HCT116 (cell line): ENCODE data around the gene LMOD1. TPM values are rescaled to one million over a fixed set of nuclear protein-coding genes. Genes with fewer than 3 reads are reported as not detected.
A peak's percentile ranks its signal among the peaks of the same experiment; 100 is the strongest.

ENCODE experiments used
- ATAC-seq: fragments of 200-7000 bp; cut with Tn5 transposase; 2 replicates; pipeline ENCODE4 v1.9.1; 2020; ENCODE audit warnings: mild to moderate bottlenecking, moderate library complexity
- BruUV-seq: library from RNA; stranded (reverse); fragments of 400-500 nt; replicated peaks from 2 replicates; lab custom pipeline; 2021; lab: Mats Ljungman, UMichigan
- CTCF ChIA-PET: fragments of 300-600 bp; sonication (Branson Sonifier 250); formaldehyde crosslinking; loops from one replicate; lab custom pipeline; 2021; ENCODE audit warnings: antibody characterized with exemption; lab: Charles Lee
- POLR2A ChIA-PET: fragments of 300-600, 350-600 bp; sonication (Branson Sonifier 250); formaldehyde crosslinking; loops from one replicate; lab custom pipeline; 2021; ENCODE audit warnings: antibody characterized with exemption; lab: Charles Lee
- RAD21 ChIA-PET, 2 experiments: fragments of 300-600 bp; sonication (Branson Sonifier 250); formaldehyde crosslinking; loops; one replicate each; lab custom pipeline; 2023; ENCODE audit warnings: low total read pairs in 2 of 2; ENCODE audit not compliant: uncharacterized antibody in 2 of 2, unreplicated experiment in 2 of 2, low non-redundant PET in 1 of 2; lab: Charles Lee
- DNase-seq: peaks from one replicate; pipeline ENCODE4 v3.0.0-alpha.2; 2010; ENCODE audit warnings: low read depth, low spot score
- H2AFZ ChIP-seq: fragments of 200-600 bp; shearing (Covaris generic), sonication (generic); 2 replicates; pipeline ENCODE4 v1.6.1; 2017; ENCODE audit warnings: low read depth, mixed run types, mixed read lengths, antibody characterized with exemption, low read length; ENCODE audit not compliant: poor library complexity, severe bottlenecking
- H3K27ac ChIP-seq: 2 replicates; pipeline ENCODE4 v1.5.1; 2012; ENCODE audit warnings: low read depth, low read length
- H3K27me3 ChIP-seq: fragments of 200-600 bp; sonication (generic); 2 replicates; pipeline ENCODE4 v1.6.1; 2016; ENCODE audit warnings: mixed run types, low read length, mixed read lengths; ENCODE audit not compliant: insufficient read depth
- H3K36me3 ChIP-seq, 2 experiments: fragments of 200-500 bp in 1 of 2; fragments of 200-600 bp in 1 of 2; sonication (Bioruptor generic) in 1 of 2; sonication (generic) in 1 of 2; 2 replicates each; pipeline versions ENCODE4 v1.5.1 to v1.6.1; 2014 to 2016; ENCODE audit warnings: low read length in 2 of 2, inconsistent platforms in 1 of 2, mixed read lengths in 1 of 2, mixed run types in 1 of 2; ENCODE audit not compliant: insufficient read depth in 2 of 2, control insufficient read depth in 1 of 2
- H3K4me1 ChIP-seq, 2 experiments: fragments of 200-600 bp in 1 of 2; sonication (generic) in 1 of 2; 2 replicates each; pipeline versions ENCODE4 v1.5.1 to v1.6.1; 2012 to 2017; ENCODE audit warnings: low read length in 2 of 2, inconsistent platforms in 1 of 2, mild to moderate bottlenecking in 1 of 2, mixed read lengths in 1 of 2, mixed run types in 1 of 2, moderate library complexity in 1 of 2; ENCODE audit not compliant: insufficient read depth in 2 of 2, control insufficient read depth in 1 of 2
- H3K4me2 ChIP-seq: fragments of 200-600 bp; sonication (generic); 2 replicates; pipeline ENCODE4 v1.6.1; 2017; ENCODE audit warnings: mixed run types, low read length, mixed read lengths
- H3K4me3 ChIP-seq, 2 experiments: fragments of 200-600 bp in 1 of 2; sonication (generic) in 1 of 2; replicated peaks in 1 of 2; 2 replicates each; pipeline ENCODE4 v1.5.1; 2011 to 2016; ENCODE audit warnings: low read length in 2 of 2, control low read depth in 1 of 2, low read depth in 1 of 2, mild to moderate bottlenecking in 1 of 2, mixed read lengths in 1 of 2, mixed run types in 1 of 2
- H3K79me2 ChIP-seq: fragments of 200-600 bp; sonication (generic); 2 replicates; pipeline ENCODE4 v1.6.1; 2017; ENCODE audit warnings: mild to moderate bottlenecking, mixed run types, low read length, moderate library complexity, mixed read lengths; ENCODE audit not compliant: insufficient read depth
- H3K9ac ChIP-seq: fragments of 200-600 bp; sonication (generic); 2 replicates; pipeline ENCODE4 v1.6.1; 2016; ENCODE audit warnings: low read length, mixed read lengths
- H3K9me2 ChIP-seq: fragments of 200-600 bp; sonication (generic), shearing (Covaris generic); 2 replicates; pipeline ENCODE4 v1.6.1; 2017; ENCODE audit warnings: mixed run types, mild to moderate bottlenecking, moderate library complexity; ENCODE audit not compliant: insufficient read depth
- H3K9me3 ChIP-seq, 2 experiments: fragments of 200-500 bp in 1 of 2; fragments of 200-600 bp in 1 of 2; sonication (Bioruptor generic) in 1 of 2; sonication (generic) in 1 of 2; 2 replicates each; pipeline ENCODE4 v1.6.1; 2014 to 2017; ENCODE audit warnings: low read length in 2 of 2, mixed read lengths in 2 of 2, inconsistent platforms in 1 of 2, low read depth in 1 of 2, mild to moderate bottlenecking in 1 of 2, mixed run types in 1 of 2, moderate library complexity in 1 of 2; ENCODE audit not compliant: control insufficient read depth in 1 of 2, insufficient read depth in 1 of 2
- H4K20me1 ChIP-seq: fragments of 200-600 bp; sonication (generic), shearing (Covaris generic); 2 replicates; pipeline ENCODE4 v1.6.1; 2017; ENCODE audit warnings: mixed run types, mild to moderate bottlenecking, moderate library complexity; ENCODE audit not compliant: insufficient read depth
- CBX3 ChIP-seq: IDR thresholded peaks from 2 replicates; pipeline ENCODE4 v1.6.1; 2012; ENCODE audit warnings: low read depth
- EZH2 ChIP-seq: fragments of 200-600 bp; sonication (generic); IDR thresholded peaks from 2 replicates; pipeline ENCODE4 v1.6.1; 2017; ENCODE audit warnings: antibody characterized with exemption, mixed run types
- FOSL1 ChIP-seq: IDR thresholded peaks from 2 replicates; pipeline ENCODE4 v1.6.1; 2012; ENCODE audit warnings: low read depth
- POLR2A ChIP-seq: IDR thresholded peaks from 2 replicates; pipeline ENCODE4 v1.7.0; 2011; ENCODE audit warnings: borderline replicate concordance; ENCODE audit not compliant: insufficient read depth, insufficient read length; ENCODE audit errors: extremely low read depth
- SIN3A ChIP-seq: IDR thresholded peaks from 2 replicates; pipeline ENCODE4 v1.6.1; 2012; ENCODE audit warnings: low read depth
- SRF ChIP-seq: IDR thresholded peaks from 2 replicates; pipeline ENCODE4 v1.6.1; 2012; ENCODE audit warnings: low read depth
- YY1 ChIP-seq: IDR thresholded peaks from 2 replicates; pipeline ENCODE4 v1.6.1; 2011; ENCODE audit warnings: low read length, low read depth, moderate library complexity, mild to moderate bottlenecking; ENCODE audit not compliant: insufficient replicate concordance; ENCODE audit errors: extremely low read depth
- intact Hi-C: fragments of 100-400 bp; cut with micrococcal nuclease; formaldehyde crosslinking; loops from 2 replicates; pipeline ENCODE4 v1.10.0; 2022
- total RNA-seq: library from RNA; stranded (reverse); gene quantifications from one replicate; pipeline ENCODE4 v1.2.1, GENCODE V29; 2021; ENCODE audit not compliant: unreplicated experiment
- TF ChIP-seq, protein P1 (sequence below): IDR thresholded peaks from 2 replicates; pipeline ENCODE4 v1.6.1; 2012
- TF ChIP-seq, protein P2 (sequence below): IDR thresholded peaks from 2 replicates; pipeline ENCODE4 v1.6.1; 2012
- TF ChIP-seq, protein P3 (sequence below), 3 experiments: fragments of 200-600 bp in 1 of 3; sonication (generic) in 1 of 3; IDR thresholded peaks in 2 of 3; conservative IDR thresholded peaks in 1 of 3; 2 replicates each; pipeline ENCODE4 v1.5.1; 2012 to 2017; ENCODE audit warnings: low read depth in 2 of 3, low read length in 2 of 3, antibody characterized with exemption in 1 of 3, borderline replicate concordance in 1 of 3, control low read depth in 1 of 3, mild to moderate bottlenecking in 1 of 3, mixed read lengths in 1 of 3, mixed run types in 1 of 3, moderate library complexity in 1 of 3; ENCODE audit not compliant: insufficient read depth in 1 of 3

LMOD1 gene
- total RNA-seq, 1 experiment from 2014 or later: 0.12 TPM

DNA sequence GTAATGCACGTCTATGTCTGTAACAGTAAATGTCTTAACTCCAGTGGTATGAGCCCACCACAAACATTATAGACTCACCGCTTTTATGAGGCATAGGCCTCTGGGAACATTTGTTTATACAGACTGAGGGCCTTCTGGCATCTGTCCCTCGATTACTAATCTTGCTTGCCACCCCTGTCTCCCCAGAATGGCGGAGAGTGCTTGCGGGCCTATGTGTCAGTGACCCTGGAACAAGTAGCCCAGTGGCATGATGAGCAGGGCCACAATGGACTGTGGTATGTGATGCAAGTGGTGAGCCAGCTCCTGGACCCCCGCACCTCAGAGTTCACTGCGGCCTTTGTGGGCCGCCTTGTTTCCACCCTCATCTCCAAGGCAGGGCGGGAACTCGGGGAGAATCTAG lies 76.0 kb downstream of the LMOD1 start:
- Histone ChIP-seq H3K36me3 (peaks cover 64 to 74% of the 10 kb centered on the region in 2 experiments; a peak in 3 of 4 replicates), H4K20me1 (no peaks in the 10 kb centered on the region), H3K4me3 (no peak overlapping the region), H3K9me2 (no peaks in the 10 kb centered on the region), H3K9me3 (no peaks in the 10 kb centered on the region), H3K4me2 (no peak overlapping the region), H3K27ac (no peak overlapping the region), H3K27me3 (no peaks in the 10 kb centered on the region), H3K9ac (no peak overlapping the region), H3K79me2 (no peaks in the 10 kb centered on the region), H3K4me1 (no peaks in the 10 kb centered on the region), H2AFZ (no peak overlapping the region)
- no TSS peak for BruUV-seq
- TF ChIP-seq SIN3A: no peak
- no peak for TF ChIP-seq CBX3
- TF ChIP-seq, protein P1, sequence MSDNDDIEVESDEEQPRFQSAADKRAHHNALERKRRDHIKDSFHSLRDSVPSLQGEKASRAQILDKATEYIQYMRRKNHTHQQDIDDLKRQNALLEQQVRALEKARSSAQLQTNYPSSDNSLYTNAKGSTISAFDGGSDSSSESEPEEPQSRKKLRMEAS: no peak
- TF ChIP-seq EZH2: no peak
- TF ChIP-seq, protein P2, sequence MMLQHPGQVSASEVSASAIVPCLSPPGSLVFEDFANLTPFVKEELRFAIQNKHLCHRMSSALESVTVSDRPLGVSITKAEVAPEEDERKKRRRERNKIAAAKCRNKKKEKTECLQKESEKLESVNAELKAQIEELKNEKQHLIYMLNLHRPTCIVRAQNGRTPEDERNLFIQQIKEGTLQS: no peak
- TF ChIP-seq SRF: no peak
- DNase-seq (no peak), ATAC-seq (no peak)
- intact Hi-C loops: no loop called here
- RAD21 ChIA-PET: no interaction called here
- CTCF ChIA-PET: no interaction called here
- POLR2A ChIA-PET: no interaction called here

DNA sequence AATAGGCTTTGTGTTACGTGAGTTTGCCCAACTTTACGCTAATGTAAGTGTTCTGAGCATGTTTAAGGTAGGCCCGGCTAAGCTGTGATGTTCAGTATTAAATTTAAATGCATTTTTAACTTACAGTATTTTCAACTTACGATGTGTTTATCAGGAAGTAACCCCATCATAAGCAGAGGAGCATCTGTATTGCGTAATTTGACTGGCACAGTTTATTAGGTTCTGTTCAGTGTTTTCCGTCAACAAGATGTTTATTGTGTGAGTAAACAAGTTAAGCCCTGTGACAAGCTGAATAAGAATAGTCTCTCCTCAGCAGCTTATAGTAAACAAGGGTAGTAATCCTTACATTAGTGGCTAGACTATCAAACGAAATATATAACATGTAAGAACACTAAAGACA lies 84.9 kb downstream of the LMOD1 start:
- no peak overlapping the region for H3K4me2 ChIP-seq
- TF ChIP-seq, protein P1: no peak
- no peak for TF ChIP-seq FOSL1
- no peak for TF ChIP-seq YY1
- TF ChIP-seq SIN3A: no peak
- no peak for TF ChIP-seq POLR2A
- TF ChIP-seq, protein P2: no peak
- TF ChIP-seq, protein P3, sequence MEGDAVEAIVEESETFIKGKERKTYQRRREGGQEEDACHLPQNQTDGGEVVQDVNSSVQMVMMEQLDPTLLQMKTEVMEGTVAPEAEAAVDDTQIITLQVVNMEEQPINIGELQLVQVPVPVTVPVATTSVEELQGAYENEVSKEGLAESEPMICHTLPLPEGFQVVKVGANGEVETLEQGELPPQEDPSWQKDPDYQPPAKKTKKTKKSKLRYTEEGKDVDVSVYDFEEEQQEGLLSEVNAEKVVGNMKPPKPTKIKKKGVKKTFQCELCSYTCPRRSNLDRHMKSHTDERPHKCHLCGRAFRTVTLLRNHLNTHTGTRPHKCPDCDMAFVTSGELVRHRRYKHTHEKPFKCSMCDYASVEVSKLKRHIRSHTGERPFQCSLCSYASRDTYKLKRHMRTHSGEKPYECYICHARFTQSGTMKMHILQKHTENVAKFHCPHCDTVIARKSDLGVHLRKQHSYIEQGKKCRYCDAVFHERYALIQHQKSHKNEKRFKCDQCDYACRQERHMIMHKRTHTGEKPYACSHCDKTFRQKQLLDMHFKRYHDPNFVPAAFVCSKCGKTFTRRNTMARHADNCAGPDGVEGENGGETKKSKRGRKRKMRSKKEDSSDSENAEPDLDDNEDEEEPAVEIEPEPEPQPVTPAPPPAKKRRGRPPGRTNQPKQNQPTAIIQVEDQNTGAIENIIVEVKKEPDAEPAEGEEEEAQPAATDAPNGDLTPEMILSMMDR (IDR thresholded peaks at IDR 0.05 in 2 of 3, conservative IDR thresholded peaks at IDR 0.05 in 1 of 3; ENCODE audit: borderline replicate concordance in 1 of 3, insufficient read depth in 1 of 3, low read depth in 2 of 3, low read length in 2 of 3): no peak
- no peak for TF ChIP-seq SRF
- intact Hi-C loops: no loop called here
- peaks cover 3 to 20% of the 10 kb centered on the region in 2 experiments; a peak in 3 of 4 replicates for H3K4me1 ChIP-seq
- H3K4me3 ChIP-seq: no peak overlapping the region
- RAD21 ChIA-PET: no interaction called here
- H3K27ac ChIP-seq: no peak overlapping the region
- no peaks in the 10 kb centered on the region; the same call in none of the 2 replicates for H3K79me2 ChIP-seq
- CTCF ChIA-PET: no interaction called here
- no peaks in the 10 kb centered on the region for H4K20me1 ChIP-seq
- no peak for ATAC-seq
- no peak for DNase-seq
- no peak overlapping the region for H3K9ac ChIP-seq
- BruUV-seq: TSS peak; percentile 14
- peaks cover 31 to 52% of the 10 kb centered on the region in 2 experiments; a peak in 3 of 4 replicates for H3K36me3 ChIP-seq
- H3K27me3 ChIP-seq: no peaks in the 10 kb centered on the region
- no peak overlapping the region for H2AFZ ChIP-seq
- H3K9me3 ChIP-seq: no peaks in the 10 kb centered on the region
- POLR2A ChIA-PET: no interaction called here
- H3K9me2 ChIP-seq: no peaks in the 10 kb centered on the region
